DOHH2 (cell line): ENCODE data around the gene GYG2.
"Not testable (repeated sequence)": the region's sequence is repeated elsewhere in the genome, so short reads cannot be mapped to it uniquely, and the experiment has no call there.

Experiments used
- CTCF ChIP-seq: fragments of 200-600 bp; sonication (generic); IDR thresholded peaks from one replicate; pipeline ENCODE4 v1.5.1; 2014; ENCODE audit warnings: antibody characterized with exemption, mild to moderate bottlenecking, low read depth, low read length; ENCODE audit not compliant: poor library complexity, severe bottlenecking
- EZH2phosphoT487 ChIP-seq: fragments of 200-600 bp; sonication (generic); IDR thresholded peaks from 2 replicates; pipeline ENCODE4 v1.6.1; 2017; ENCODE audit warnings: borderline replicate concordance, mild to moderate bottlenecking, antibody characterized with exemption, low read length, moderate library complexity, mixed read lengths

GRCh38 chrX:2804858-2805257 lies 23.9 kb upstream of the GYG2 start:
- TF ChIP-seq CTCF, EZH2phosphoT487: not testable (repeated sequence)
